ENCODE results near the gene MYRIP.

The MYRIP gene

GRCh38 chr3:40200692-40201316 is 391.4 kb downstream of the MYRIP start:
- no peak for DNase-seq

GRCh38 chr3:40201770-40202169 is 392.4 kb downstream of the MYRIP start:
- DNase-seq, result no peak

- DNase-seq, result no peak
Measured at GRCh38 chr3:40206522-40206921, 397.1 kb downstream of the MYRIP start.

GRCh38 chr3:40207796-40208195 is 398.4 kb downstream of the MYRIP start:
- DNase-seq, result no peak

GRCh38 chr3:40208251-40208650 is 398.8 kb downstream of the MYRIP start:
- no peak for DNase-seq

- DNase-seq, result no peak
Measured at GRCh38 chr3:40211579-40211978, 402.2 kb downstream of the MYRIP start.

GRCh38 chr3:40213556-40213955 is 404.1 kb downstream of the MYRIP start:
- DNase-seq, result no peak

GRCh38 chr3:40215015-40215414 is 405.6 kb downstream of the MYRIP start:
- no peak for DNase-seq

GRCh38 chr3:40216471-40216870 is 407.1 kb downstream of the MYRIP start:
- DNase-seq, result no peak

- no peak for DNase-seq
Measured at GRCh38 chr3:40223856-40224255, 414.4 kb downstream of the MYRIP start.

GRCh38 chr3:40224796-40225515 is 415.5 kb downstream of the MYRIP start:
- DNase-seq, result no peak

GRCh38 chr3:40226636-40227035 is 417.2 kb downstream of the MYRIP start:
- no peak for DNase-seq

GRCh38 chr3:40228792-40229350 is 419.5 kb downstream of the MYRIP start:
- no peak for DNase-seq

- no peak for DNase-seq
Measured at GRCh38 chr3:40229386-40229785, 420.0 kb downstream of the MYRIP start.

GRCh38 chr3:40229963-40230362 is 420.6 kb downstream of the MYRIP start:
- DNase-seq, result no peak

- no peak for DNase-seq
Measured at GRCh38 chr3:40230382-40230781, 421.0 kb downstream of the MYRIP start.

- no peak for DNase-seq
Measured at GRCh38 chr3:40232626-40233025, 423.2 kb downstream of the MYRIP start.

- DNase-seq, result no peak
Measured at GRCh38 chr3:40237159-40237558, 427.8 kb downstream of the MYRIP start.

GRCh38 chr3:40237889-40238571 is 428.6 kb downstream of the MYRIP start:
- DNase-seq, result no peak

- DNase-seq, result no peak
Measured at GRCh38 chr3:40240921-40241320, 431.5 kb downstream of the MYRIP start.

- no peak for DNase-seq
Measured at GRCh38 chr3:40242216-40242615, 432.8 kb downstream of the MYRIP start.

GRCh38 chr3:40242638-40243037 is 433.2 kb downstream of the MYRIP start:
- DNase-seq, result no peak

- no peak for DNase-seq
Measured at GRCh38 chr3:40243056-40243455, 433.6 kb downstream of the MYRIP start.

Measured in SHP77 treated with DMSO at 0.1 percent for 48 hours (cell line).